H9 (cell line): ENCODE results near the gene IL1RL1. TPM values are rescaled to one million over a fixed set of nuclear protein-coding genes. Genes with fewer than 3 reads are reported as not detected.

ENCODE experiments used
- DNase-seq: peaks from one replicate; pipeline ENCODE4 v3.0.0-alpha.2; 2017
- H2AFZ ChIP-seq: one replicate; pipeline ENCODE4 v1.6.1; 2013; ENCODE audit warnings: mild to moderate bottlenecking, low read length, control low read depth, moderate library complexity
- H2AK5ac ChIP-seq: 2 replicates; pipeline ENCODE4 v1.6.1; 2013; ENCODE audit warnings: low read length, control low read depth, mixed read lengths; ENCODE audit not compliant: insufficient read length
- H2BK120ac ChIP-seq: one replicate; pipeline ENCODE4 v1.6.1; 2013; ENCODE audit warnings: low read depth, mild to moderate bottlenecking, low read length, control low read depth, inconsistent platforms; ENCODE audit not compliant: poor library complexity, severe bottlenecking
- H2BK12ac ChIP-seq: 2 replicates; pipeline ENCODE4 v1.6.1; 2013; ENCODE audit warnings: low read length, control low read depth, mixed read lengths, low read depth; ENCODE audit not compliant: insufficient read length
- H2BK15ac ChIP-seq: 2 replicates; pipeline ENCODE4 v1.6.1; 2013; ENCODE audit warnings: low read depth, low read length, control low read depth
- H2BK20ac ChIP-seq: one replicate; pipeline ENCODE4 v1.6.1; 2013; ENCODE audit warnings: low read depth, mild to moderate bottlenecking, low read length, control low read depth, inconsistent platforms; ENCODE audit not compliant: poor library complexity, severe bottlenecking
- H2BK5ac ChIP-seq: 2 replicates; pipeline ENCODE4 v1.6.1; 2013; ENCODE audit warnings: low read length, control low read depth, mixed read lengths; ENCODE audit not compliant: insufficient read length
- H3K14ac ChIP-seq: 2 replicates; pipeline ENCODE4 v1.6.1; 2013; ENCODE audit warnings: low read length, control low read depth; ENCODE audit not compliant: insufficient read depth
- H3K18ac ChIP-seq: 2 replicates; pipeline ENCODE4 v1.6.1; 2013; ENCODE audit warnings: low read depth, mild to moderate bottlenecking, mixed read lengths, low read length, control low read depth; ENCODE audit not compliant: insufficient read length
- H3K23ac ChIP-seq: 2 replicates; pipeline ENCODE4 v1.6.1; 2013; ENCODE audit warnings: low read length, control low read depth, mixed read lengths, low read depth; ENCODE audit not compliant: insufficient read length
- H3K23me2 ChIP-seq: 2 replicates; pipeline ENCODE4 v1.6.1; 2013; ENCODE audit warnings: low read depth, mild to moderate bottlenecking, mixed read lengths, low read length, control low read depth; ENCODE audit not compliant: insufficient read length, poor library complexity, severe bottlenecking
- H3K27ac ChIP-seq: 2 replicates; pipeline ENCODE4 v1.5.1; 2013; ENCODE audit warnings: low read length, control low read depth, mixed read lengths, low read depth; ENCODE audit not compliant: insufficient read length
- H3K27me3 ChIP-seq: 2 replicates; pipeline ENCODE4 v1.6.1; 2013; ENCODE audit warnings: low read length, control low read depth, inconsistent platforms; ENCODE audit not compliant: insufficient read depth
- H3K4ac ChIP-seq: 2 replicates; pipeline ENCODE4 v1.6.1; 2013; ENCODE audit warnings: low read depth, mild to moderate bottlenecking, control low read depth, inconsistent platforms, low read length, moderate library complexity
- H3K4me1 ChIP-seq: 2 replicates; pipeline ENCODE4 v1.6.1; 2013; ENCODE audit warnings: low read length, control low read depth, inconsistent platforms; ENCODE audit not compliant: insufficient read depth
- H3K4me2 ChIP-seq: 2 replicates; pipeline ENCODE4 v1.6.1; 2013; ENCODE audit warnings: low read length, control low read depth, mixed read lengths; ENCODE audit not compliant: insufficient read length, insufficient read depth
- H3K56ac ChIP-seq: 2 replicates; pipeline ENCODE4 v1.6.1; 2013; ENCODE audit warnings: low read depth, mild to moderate bottlenecking, mixed read lengths, low read length, control low read depth; ENCODE audit not compliant: insufficient read length
- H3K79me1 ChIP-seq: 2 replicates; pipeline ENCODE4 v1.6.1; 2013; ENCODE audit warnings: low read depth, mild to moderate bottlenecking, moderate library complexity, low read length, control low read depth, inconsistent platforms; ENCODE audit not compliant: insufficient read depth, poor library complexity, severe bottlenecking
- H3K79me2 ChIP-seq: 2 replicates; pipeline ENCODE4 v1.6.1; 2013; ENCODE audit warnings: low read length, control low read depth, inconsistent platforms; ENCODE audit not compliant: insufficient read depth
- H3K9ac ChIP-seq: 2 replicates; pipeline ENCODE4 v1.6.1; 2013; ENCODE audit warnings: low read length, control low read depth, mixed read lengths; ENCODE audit not compliant: insufficient read length; ENCODE audit errors: extremely low read depth
- H3K9me3 ChIP-seq: one replicate; pipeline ENCODE4 v1.6.1; 2013; ENCODE audit warnings: low read depth, low read length, inconsistent platforms; ENCODE audit not compliant: control insufficient read depth
- H3T11ph ChIP-seq: one replicate; pipeline ENCODE4 v1.6.1; 2013; ENCODE audit warnings: mild to moderate bottlenecking, low read length, control low read depth, inconsistent platforms
- H4K20me1 ChIP-seq: one replicate; pipeline ENCODE4 v1.6.1; 2013; ENCODE audit not compliant: control insufficient read depth, insufficient read length, insufficient read depth
- H4K5ac ChIP-seq: 2 replicates; pipeline ENCODE4 v1.6.1; 2013; ENCODE audit warnings: low read depth, mild to moderate bottlenecking, mixed read lengths, low read length, control low read depth; ENCODE audit not compliant: insufficient read length
- H4K8ac ChIP-seq: replicated peaks from 2 replicates; pipeline ENCODE4 v1.6.1; 2013; ENCODE audit warnings: low read length, control low read depth, mixed read lengths, low read depth; ENCODE audit not compliant: insufficient read length
- H4K91ac ChIP-seq: 2 replicates; pipeline ENCODE4 v1.6.1; 2013; ENCODE audit warnings: low read depth, mild to moderate bottlenecking, moderate library complexity, mixed read lengths, low read length, control low read depth; ENCODE audit not compliant: insufficient read length
- H3K27ac Mint-ChIP-seq, 3 experiments: 2 replicates in 2 of 3; 3 replicates in 1 of 3; pipeline ENCODE4 v1.8.0; 2020 to 2021; ENCODE audit warnings: mixed read lengths in 3 of 3, mild to moderate bottlenecking in 1 of 3, moderate library complexity in 1 of 3
- H3K27me3 Mint-ChIP-seq: 2 replicates; pipeline ENCODE4 v1.8.0; 2021; ENCODE audit warnings: low read depth, mild to moderate bottlenecking, moderate library complexity, mixed read lengths
- H3K36me3 Mint-ChIP-seq, 3 experiments: 2 replicates in 2 of 3; 3 replicates in 1 of 3; pipeline ENCODE4 v1.8.0; 2020 to 2021; ENCODE audit warnings: low read depth in 3 of 3, mixed read lengths in 3 of 3; ENCODE audit not compliant: insufficient read depth in 1 of 3
- H3K4me1 Mint-ChIP-seq, 2 experiments: 2 replicates each; pipeline ENCODE4 v1.8.0; 2020; ENCODE audit warnings: mixed read lengths in 2 of 2
- H3K4me3 Mint-ChIP-seq, 2 experiments: 2 replicates in 1 of 2; 3 replicates in 1 of 2; pipeline ENCODE4 v1.8.0; 2020 to 2021; ENCODE audit warnings: mild to moderate bottlenecking in 2 of 2, mixed read lengths in 2 of 2, moderate library complexity in 1 of 2
- H3K9me3 Mint-ChIP-seq, 2 experiments: 2 replicates in 1 of 2; 3 replicates in 1 of 2; pipeline ENCODE4 v1.8.0; 2020; ENCODE audit warnings: mild to moderate bottlenecking in 2 of 2, mixed read lengths in 2 of 2, moderate library complexity in 1 of 2
- CTCF ChIP-seq: fragments of 200-600 bp; sonication (generic); conservative IDR thresholded peaks from 3 replicates; pipeline ENCODE4 v1.8.0; 2021; ENCODE audit warnings: antibody characterized with exemption, mild to moderate bottlenecking
- WGBS: extraction: QIAGEN DNeasy Blood & Tissue Kit; methylation state at CpG from one replicate; pipeline ENCODE4 v1.1.7; 2013; ENCODE audit warnings: missing lambda C conversion rate, low lambda C conversion rate, mixed read lengths; ENCODE audit not compliant: insufficient read length; ENCODE audit errors: extremely low coverage; 5-methylcytosine and 5-hydroxymethylcytosine counted together
- total RNA-seq: library from RNA; stranded (reverse); gene quantifications from 2 replicates; pipeline ENCODE4 v1.2.1, GENCODE V29; 2021

The IL1RL1 gene
- total RNA-seq, 1 experiment from 2014 or later, result not detected

GRCh38 chr2:102337481-102338386 is 26.4 kb downstream of the IL1RL1 start:
- no peak overlapping the region for H3K27ac Mint-ChIP-seq

More at GRCh38 chr2:102337481-102338386, 26.4 kb downstream of the IL1RL1 start:
- H3K23me2 ChIP-seq, result no peaks in the 10 kb centered on the region
- no peak overlapping the region for H3K4me3 Mint-ChIP-seq
- H2BK5ac ChIP-seq, result no peak overlapping the region
- H3K56ac ChIP-seq, result no peak overlapping the region
- H3T11ph ChIP-seq, result no peak overlapping the region
- no peak for DNase-seq
- H3K36me3 Mint-ChIP-seq, result no peaks in the 10 kb centered on the region
- no peaks in the 10 kb centered on the region for H3K4me1 Mint-ChIP-seq
- no peak overlapping the region for H2BK15ac ChIP-seq
- H4K20me1 ChIP-seq, result no peaks in the 10 kb centered on the region
- no peak for TF ChIP-seq CTCF
- H3K27ac ChIP-seq, result no peak overlapping the region
- no peaks in the 10 kb centered on the region for H3K9me3 Mint-ChIP-seq
- H3K79me1 ChIP-seq, result no peaks in the 10 kb centered on the region
- H3K23ac ChIP-seq, result no peak overlapping the region
- no peaks in the 10 kb centered on the region for H3K79me2 ChIP-seq
- H3K4ac ChIP-seq, result no peak overlapping the region
- H2BK120ac ChIP-seq, result no peak overlapping the region
- H3K9me3 ChIP-seq, result no peaks in the 10 kb centered on the region
- no CpG with 5 or more reads among the region's 3 CpGs for WGBS
- H3K27me3 Mint-ChIP-seq, result no peaks in the 10 kb centered on the region
- no peak overlapping the region for H2AFZ ChIP-seq
- no peaks in the 10 kb centered on the region for H3K4me1 ChIP-seq
- H3K9ac ChIP-seq, result no peak overlapping the region
- H4K5ac ChIP-seq, result no peak overlapping the region
- H3K4me2 ChIP-seq, result no peak overlapping the region
- H2BK20ac ChIP-seq, result no peak overlapping the region
- H4K91ac ChIP-seq, result no peak overlapping the region
- H3K14ac ChIP-seq, result no peak overlapping the region
- H3K18ac ChIP-seq, result no peak overlapping the region
- H3K27me3 ChIP-seq, result no peaks in the 10 kb centered on the region
- H4K8ac ChIP-seq, result no peak overlapping the region
- H2BK12ac ChIP-seq, result no peak overlapping the region
- H2AK5ac ChIP-seq, result no peak overlapping the region
